Ishikawa (cell line): ENCODE results near the gene PRR20E.
"Not testable (repeated sequence)": the region's sequence is repeated elsewhere in the genome, so short reads cannot be mapped to it uniquely, and the experiment has no call there.

Experiments used
- CEBPB ChIP-seq: IDR thresholded peaks from 2 replicates; pipeline ENCODE4 v1.6.1; 2012
- CREB1 ChIP-seq: IDR thresholded peaks from 2 replicates; pipeline ENCODE4 v1.6.1; 2012; ENCODE audit warnings: low read depth
- EGR1 ChIP-seq: IDR thresholded peaks from 2 replicates; pipeline ENCODE4 v1.6.1; 2012
- EP300 ChIP-seq: IDR thresholded peaks from 2 replicates; pipeline ENCODE4 v1.6.1; 2012; ENCODE audit warnings: borderline replicate concordance
- FOXM1 ChIP-seq: IDR thresholded peaks from 2 replicates; pipeline ENCODE4 v1.6.1; 2012; ENCODE audit warnings: low read depth, borderline replicate concordance
- NFIC ChIP-seq: IDR thresholded peaks from 2 replicates; pipeline ENCODE4 v1.6.1; 2012
- RAD21 ChIP-seq: IDR thresholded peaks from 2 replicates; pipeline ENCODE4 v1.6.1; 2012; ENCODE audit warnings: low read depth
- TAF1 ChIP-seq: IDR thresholded peaks from 2 replicates; pipeline ENCODE4 v1.6.1; 2012; ENCODE audit warnings: low read depth, mild to moderate bottlenecking
- USF1 ChIP-seq: IDR thresholded peaks from 2 replicates; pipeline ENCODE4 v1.6.1; 2012
- YY1 ChIP-seq: IDR thresholded peaks from 2 replicates; pipeline ENCODE4 v1.6.1; 2012; ENCODE audit warnings: low read depth
- ZBTB7A ChIP-seq: IDR thresholded peaks from 2 replicates; pipeline ENCODE4 v1.6.1; 2012; ENCODE audit warnings: low read depth
- TF ChIP-seq, protein P1 (sequence below): IDR thresholded peaks from 2 replicates; pipeline ENCODE4 v1.6.1; 2012; ENCODE audit warnings: low read depth, mild to moderate bottlenecking
- TF ChIP-seq, protein P2 (sequence below): IDR thresholded peaks from 2 replicates; pipeline ENCODE4 v1.6.1; 2012

GRCh38 chr13:57160332-57160731, 6.7 kb upstream of the PRR20E start, which contains the start of gene PRR20D:
- not testable (repeated sequence) for TF ChIP-seq CEBPB, USF1, RAD21, EP300, NFIC, YY1, CREB1, EGR1, ZBTB7A, TAF1, FOXM1
- TF ChIP-seq, protein P1, sequence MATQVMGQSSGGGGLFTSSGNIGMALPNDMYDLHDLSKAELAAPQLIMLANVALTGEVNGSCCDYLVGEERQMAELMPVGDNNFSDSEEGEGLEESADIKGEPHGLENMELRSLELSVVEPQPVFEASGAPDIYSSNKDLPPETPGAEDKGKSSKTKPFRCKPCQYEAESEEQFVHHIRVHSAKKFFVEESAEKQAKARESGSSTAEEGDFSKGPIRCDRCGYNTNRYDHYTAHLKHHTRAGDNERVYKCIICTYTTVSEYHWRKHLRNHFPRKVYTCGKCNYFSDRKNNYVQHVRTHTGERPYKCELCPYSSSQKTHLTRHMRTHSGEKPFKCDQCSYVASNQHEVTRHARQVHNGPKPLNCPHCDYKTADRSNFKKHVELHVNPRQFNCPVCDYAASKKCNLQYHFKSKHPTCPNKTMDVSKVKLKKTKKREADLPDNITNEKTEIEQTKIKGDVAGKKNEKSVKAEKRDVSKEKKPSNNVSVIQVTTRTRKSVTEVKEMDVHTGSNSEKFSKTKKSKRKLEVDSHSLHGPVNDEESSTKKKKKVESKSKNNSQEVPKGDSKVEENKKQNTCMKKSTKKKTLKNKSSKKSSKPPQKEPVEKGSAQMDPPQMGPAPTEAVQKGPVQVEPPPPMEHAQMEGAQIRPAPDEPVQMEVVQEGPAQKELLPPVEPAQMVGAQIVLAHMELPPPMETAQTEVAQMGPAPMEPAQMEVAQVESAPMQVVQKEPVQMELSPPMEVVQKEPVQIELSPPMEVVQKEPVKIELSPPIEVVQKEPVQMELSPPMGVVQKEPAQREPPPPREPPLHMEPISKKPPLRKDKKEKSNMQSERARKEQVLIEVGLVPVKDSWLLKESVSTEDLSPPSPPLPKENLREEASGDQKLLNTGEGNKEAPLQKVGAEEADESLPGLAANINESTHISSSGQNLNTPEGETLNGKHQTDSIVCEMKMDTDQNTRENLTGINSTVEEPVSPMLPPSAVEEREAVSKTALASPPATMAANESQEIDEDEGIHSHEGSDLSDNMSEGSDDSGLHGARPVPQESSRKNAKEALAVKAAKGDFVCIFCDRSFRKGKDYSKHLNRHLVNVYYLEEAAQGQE = not testable (repeated sequence)
- TF ChIP-seq, protein P2, sequence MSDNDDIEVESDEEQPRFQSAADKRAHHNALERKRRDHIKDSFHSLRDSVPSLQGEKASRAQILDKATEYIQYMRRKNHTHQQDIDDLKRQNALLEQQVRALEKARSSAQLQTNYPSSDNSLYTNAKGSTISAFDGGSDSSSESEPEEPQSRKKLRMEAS = not testable (repeated sequence)
